BJ (cell line): ENCODE data around the gene SYMPK. TPM values are rescaled to one million over a fixed set of nuclear protein-coding genes. Genes with fewer than 3 reads are reported as not detected.

Experiments
- CTCF ChIA-PET: fragments of 350-600 bp; formaldehyde crosslinking; extraction: SDS; loops from one replicate; lab custom pipeline; 2021; ENCODE audit warnings: antibody characterized with exemption, inconsistent platforms; lab: Yijun Ruan, JAX
- POLR2A ChIA-PET: fragments of 300-600 bp; sonication (Branson Sonifier 250); formaldehyde crosslinking; extraction: SDS; loops from one replicate; lab custom pipeline; 2021; ENCODE audit warnings: antibody characterized with exemption; lab: Charles Lee
- DNase-seq: peaks from one replicate; pipeline ENCODE4 v3.0.0-alpha.2; 2011; ENCODE audit warnings: low read depth
- H3K27me3 ChIP-seq: 2 replicates; pipeline ENCODE4 v1.6.0; 2011; ENCODE audit warnings: low read length; ENCODE audit not compliant: control insufficient read depth, insufficient read depth
- H3K36me3 ChIP-seq: 2 replicates; pipeline ENCODE4 v1.5.1; 2011; ENCODE audit warnings: low read length; ENCODE audit not compliant: control insufficient read depth, insufficient read depth
- H3K4me3 ChIP-seq: 2 replicates; pipeline ENCODE4 v1.5.1; 2011; ENCODE audit warnings: low read depth, mild to moderate bottlenecking, control low read depth, low read length
- CTCF ChIP-seq: IDR thresholded peaks from 2 replicates; pipeline ENCODE4 v1.5.1; 2011; ENCODE audit warnings: low read depth, mild to moderate bottlenecking, control low read depth, inconsistent platforms, low read length, moderate library complexity; ENCODE audit not compliant: insufficient read depth
- polyA plus RNA-seq: library from polyadenylated mRNA; depleted of rRNA; stranded (reverse); fragments of >200 nt; gene quantifications from 2 replicates; pipeline ENCODE4 v1.2.3, GENCODE V29; 2011

The SYMPK gene
- polyA plus RNA-seq, 1 experiment, result 60.2 TPM

DNA sequence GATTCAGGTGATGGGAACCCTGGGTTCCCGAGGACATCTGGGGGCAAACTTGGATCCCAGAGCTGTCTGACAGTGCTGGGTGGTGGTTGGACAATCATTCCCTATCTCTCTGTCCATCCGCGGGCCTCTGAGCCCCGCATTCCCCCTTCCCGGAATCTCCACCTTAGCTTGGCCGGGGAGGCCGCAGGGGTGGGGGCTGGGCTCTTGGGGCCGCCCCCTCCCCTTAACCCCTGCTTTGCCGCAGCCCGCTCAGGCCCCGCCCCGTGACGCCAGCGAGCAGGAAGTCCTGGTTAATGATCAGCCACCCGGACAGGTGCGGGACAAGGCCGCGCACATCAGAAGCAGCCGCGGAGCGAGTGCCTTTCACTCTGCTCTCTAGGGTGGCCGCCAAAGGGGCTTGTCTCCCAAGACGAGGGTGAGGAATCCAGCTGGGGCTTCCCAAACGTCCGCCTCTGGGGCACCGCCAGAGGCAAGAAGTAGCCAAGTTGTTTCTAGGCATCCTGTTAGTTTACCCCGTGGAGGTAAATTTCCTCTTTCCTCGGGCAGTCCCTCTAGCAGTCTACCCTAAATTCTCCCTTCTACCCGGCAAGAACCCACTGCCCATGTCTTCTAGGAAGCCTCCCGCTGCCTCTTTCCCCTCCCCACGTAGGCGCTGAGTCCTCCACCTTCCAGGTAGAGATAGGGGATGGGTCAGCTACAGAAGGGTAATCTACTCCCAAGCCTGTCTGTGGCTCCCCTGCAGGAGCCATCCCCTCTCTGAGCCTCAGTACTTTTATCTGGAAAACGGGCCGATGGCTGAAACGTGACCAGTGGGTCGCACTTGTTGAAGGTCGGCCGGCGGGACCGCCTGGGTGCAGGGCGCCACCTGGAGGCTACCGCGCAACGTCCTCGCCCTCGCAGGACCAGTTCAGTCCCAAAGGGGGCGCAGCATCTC is 20.0 kb upstream of the SYMPK start:
- Histone ChIP-seq H3K4me3 (no peak overlapping the region), H3K27me3 (no peaks in the 10 kb centered on the region), H3K36me3 (peaks cover 4% of the 10 kb centered on the region; the same call in 1 of the 2 replicates)
- peak; percentile 34 for DNase-seq
- CTCF ChIA-PET, result interaction anchor here (0.7 to 6.2 kb wide), 7 partner anchors 12 to 114 kb away, joined by 3 to 49 read pairs (median 4); partner anchors contain the start of genes FOXA3, SIX5 and SYMPK
- POLR2A ChIA-PET, result no interaction called here
- peak; percentile 99 for TF ChIP-seq CTCF

GRCh38 chr19:45881909-45882528 is 19.1 kb upstream of the SYMPK start:
- TF ChIP-seq CTCF, result no peak
- no peak overlapping the region for H3K4me3 ChIP-seq
- no peak for DNase-seq
- H3K27me3 ChIP-seq, result no peaks in the 10 kb centered on the region
- ChIA-PET POLR2A (no interaction called here), CTCF (interaction anchor here (0.6 to 6.2 kb wide), 7 partner anchors 11 to 165 kb away, joined by 3 to 49 read pairs (median 4); partner anchors contain the start of genes FOXA3, SIX5 and SYMPK)
- H3K36me3 ChIP-seq, result peaks cover 4% of the 10 kb centered on the region; the same call in 1 of the 2 replicates

DNA sequence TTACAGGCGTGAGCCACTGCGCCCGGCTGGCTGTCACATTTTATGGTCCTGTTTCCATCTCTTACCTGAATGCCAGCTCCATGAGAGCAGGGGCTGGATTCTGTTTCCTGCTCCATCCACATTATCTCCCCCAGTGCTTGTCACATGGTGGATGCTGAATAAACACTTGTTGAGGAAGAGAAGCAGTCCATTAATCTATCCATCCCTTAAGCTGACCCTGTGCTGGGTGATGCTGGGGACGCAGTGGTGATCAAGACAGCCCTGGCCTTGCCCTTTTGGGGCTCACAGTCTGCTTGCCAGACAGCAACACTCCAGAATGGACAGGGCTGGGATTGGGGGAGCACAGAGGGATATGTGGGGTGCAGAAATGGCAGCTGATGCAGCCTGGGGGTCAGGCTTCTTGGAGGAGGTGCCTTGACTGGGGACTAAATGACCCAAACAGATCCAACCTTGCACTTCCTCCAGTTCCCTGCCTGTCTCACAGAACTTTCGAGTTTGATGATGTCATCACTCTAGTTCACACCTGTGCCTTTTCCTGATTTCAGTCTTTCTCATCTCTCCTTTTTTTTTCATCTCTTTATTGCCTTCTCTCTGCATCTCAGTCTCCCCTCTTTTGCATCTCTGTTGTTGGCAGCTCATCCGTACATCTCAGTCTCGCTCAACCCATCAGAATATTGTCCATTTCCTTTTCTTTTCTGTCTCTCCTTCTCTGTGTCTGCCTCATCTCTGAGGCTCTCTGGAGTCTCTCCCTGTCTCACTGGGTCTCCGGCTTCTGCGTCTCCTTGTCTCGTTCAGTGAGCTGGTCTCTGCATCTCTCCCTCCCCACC is 18.3 kb upstream of the SYMPK start:
- TF ChIP-seq CTCF, result no peak
- H3K4me3 ChIP-seq, result no peak overlapping the region
- CTCF ChIA-PET, result interaction anchor here (0.6 to 6.2 kb wide), 5 partner anchors 16 to 166 kb away, joined by 3 to 49 read pairs (median 4); partner anchors contain the start of genes FOXA3 and SYMPK
- peaks cover 4% of the 10 kb centered on the region; the same call in 1 of the 2 replicates for H3K36me3 ChIP-seq
- no peaks in the 10 kb centered on the region for H3K27me3 ChIP-seq
- no peak for DNase-seq
- POLR2A ChIA-PET, result interaction anchor here (0.5 kb wide), 1 partner anchor 20 kb away, joined by 3 read pairs; no protein-coding TSS in a partner anchor

- POLR2A ChIA-PET, result interaction anchor here (0.6 kb wide), 1 partner anchor 109 kb away, joined by 10 read pairs; no protein-coding TSS in a partner anchor
- no peak for DNase-seq
- H3K36me3 ChIP-seq, result peaks cover 4% of the 10 kb centered on the region; the same call in 1 of the 2 replicates
- H3K4me3 ChIP-seq, result no peak overlapping the region
- H3K27me3 ChIP-seq, result no peaks in the 10 kb centered on the region
- CTCF ChIA-PET, result interaction anchor here (0.8 to 6.2 kb wide), 3 partner anchors 15 to 63 kb away, joined by 3 to 49 read pairs (median 3); partner anchors contain the start of genes FOXA3 and SYMPK
- TF ChIP-seq CTCF, result no peak
Observed at GRCh38 chr19:45879971-45880370, 17.0 kb upstream of the SYMPK start.
